H1 (cell line): Measurements from ENCODE around the gene MRPS18B. TPM values are rescaled to one million over a fixed set of nuclear protein-coding genes. Genes with fewer than 3 reads are reported as not detected.

Experiments used
- CTCF ChIA-PET: fragments of 300-600 bp; sonication (Branson Sonifier 250); formaldehyde crosslinking; loops from one replicate; lab custom pipeline; 2021; ENCODE audit not compliant: partially characterized antibody; lab: Charles Lee
- POLR2A ChIA-PET: fragments of 300-600 bp; sonication (Branson Sonifier 250); formaldehyde crosslinking; loops from one replicate; lab custom pipeline; 2021; ENCODE audit warnings: inconsistent platforms; ENCODE audit not compliant: partially characterized antibody; lab: Charles Lee
- DNase-seq, 2 experiments: peaks; one replicate each; pipeline versions ENCODE4 v3.0.0 to v3.0.0-alpha.2; 2010 to 2022; ENCODE audit warnings: low spot score in 2 of 2, low read depth in 1 of 2, mixed read lengths in 1 of 2
- FAIRE-seq: peaks from 2 replicates; lab custom pipeline; 2011; peaks lifted over from hg19 to GRCh38; lab: Jason Lieb, UNC
- H2AFZ ChIP-seq: 2 replicates; pipeline ENCODE4 v1.8.1; 2012; ENCODE audit warnings: low read length, inconsistent platforms
- H2AK5ac ChIP-seq: 2 replicates; pipeline ENCODE4 v1.6.1; 2013; ENCODE audit warnings: low read depth, low read length
- H2BK120ac ChIP-seq: replicated peaks from 2 replicates; pipeline ENCODE3; 2013; ENCODE audit warnings: low read depth, low read length, inconsistent platforms
- H2BK12ac ChIP-seq: 2 replicates; pipeline ENCODE4 v1.6.1; 2013; ENCODE audit warnings: low read depth, low read length
- H2BK15ac ChIP-seq: 2 replicates; pipeline ENCODE4 v1.6.1; 2013; ENCODE audit warnings: low read length
- H2BK20ac ChIP-seq: 2 replicates; pipeline ENCODE4 v1.6.1; 2013; ENCODE audit warnings: low read length
- H2BK5ac ChIP-seq: 2 replicates; pipeline ENCODE4 v1.6.1; 2013; ENCODE audit warnings: low read depth, low read length
- H3K14ac ChIP-seq: 2 replicates; pipeline ENCODE4 v1.6.1; 2013; ENCODE audit warnings: inconsistent platforms; ENCODE audit not compliant: insufficient read length
- H3K18ac ChIP-seq: 2 replicates; pipeline ENCODE4 v1.6.1; 2013; ENCODE audit warnings: low read length; ENCODE audit errors: extremely low read depth
- H3K23ac ChIP-seq: 2 replicates; pipeline ENCODE4 v1.6.1; 2013; ENCODE audit warnings: inconsistent platforms; ENCODE audit not compliant: insufficient read length
- H3K23me2 ChIP-seq: 2 replicates; pipeline ENCODE4 v1.6.1; 2013; ENCODE audit warnings: low read depth, low read length
- H3K27ac ChIP-seq: 2 replicates; pipeline ENCODE4 v1.6.1; 2011; ENCODE audit warnings: low read depth, low read length, inconsistent platforms
- H3K27me3 ChIP-seq, 4 experiments: replicated peaks in 1 of 4; 1 replicate in 1 of 4; 2 replicates in 3 of 4; pipeline versions ENCODE4 v1.6.1 to v1.8.1; 2011 to 2013; ENCODE audit warnings: low read length in 3 of 4, mild to moderate bottlenecking in 3 of 4, inconsistent platforms in 2 of 4, mixed read lengths in 2 of 4, moderate library complexity in 1 of 4; ENCODE audit not compliant: control insufficient read depth in 3 of 4, insufficient read depth in 3 of 4; ENCODE audit errors: extremely low read depth in 1 of 4
- H3K36me3 ChIP-seq, 4 experiments: 2 replicates each; pipeline versions ENCODE4 v1.6.1 to v1.8.1; 2011 to 2013; ENCODE audit warnings: mild to moderate bottlenecking in 4 of 4, low read length in 3 of 4, moderate library complexity in 2 of 4, control low read depth in 1 of 4, inconsistent platforms in 1 of 4; ENCODE audit not compliant: insufficient read depth in 4 of 4, control insufficient read depth in 2 of 4
- H3K4ac ChIP-seq: replicated peaks from 2 replicates; pipeline ENCODE3; 2013; ENCODE audit warnings: low read length, low read depth, mixed read lengths, inconsistent platforms; ENCODE audit not compliant: insufficient read length
- H3K4me1 ChIP-seq, 4 experiments: replicated peaks in 1 of 4; 1 replicate in 1 of 4; 2 replicates in 3 of 4; pipeline versions ENCODE4 v1.6.1 to v1.8.1; 2011 to 2013; ENCODE audit warnings: low read length in 3 of 4, inconsistent platforms in 2 of 4, mixed read lengths in 1 of 4; ENCODE audit not compliant: insufficient read depth in 4 of 4, control insufficient read depth in 3 of 4
- H3K4me2 ChIP-seq, 2 experiments: 2 replicates each; pipeline versions ENCODE4 v1.6.1 to v1.8.1; 2011 to 2013; ENCODE audit warnings: low read depth in 2 of 2, low read length in 2 of 2, control low read depth in 1 of 2, inconsistent platforms in 1 of 2, mild to moderate bottlenecking in 1 of 2; ENCODE audit not compliant: insufficient read depth in 1 of 2
- H3K4me3 ChIP-seq, 4 experiments: fragments of 200-600, 300-600 bp in 1 of 4; sonication (generic), shearing (Covaris generic), sonication (Bioruptor Twin) in 1 of 4; 2 replicates each; pipeline versions ENCODE4 v1.5.1 to v1.8.1; 2011 to 2016; ENCODE audit warnings: low read length in 4 of 4, low read depth in 3 of 4, control low read depth in 2 of 4, inconsistent platforms in 2 of 4, mild to moderate bottlenecking in 2 of 4, mixed read lengths in 1 of 4, moderate library complexity in 1 of 4; ENCODE audit not compliant: insufficient read depth in 2 of 4; ENCODE audit errors: extremely low read depth in 1 of 4
- H3K56ac ChIP-seq: replicated peaks from 2 replicates; pipeline ENCODE3; 2013; ENCODE audit warnings: low read depth, mild to moderate bottlenecking, mixed read lengths, low read length, inconsistent platforms; ENCODE audit not compliant: insufficient read length
- H3K79me1 ChIP-seq: 2 replicates; pipeline ENCODE4 v1.6.1; 2013; ENCODE audit warnings: low read depth, low read length, control low read depth
- H3K79me2 ChIP-seq, 2 experiments: 2 replicates each; pipeline versions ENCODE4 v1.6.1 to v1.8.1; 2012 to 2013; ENCODE audit warnings: low read length in 2 of 2, mild to moderate bottlenecking in 2 of 2, inconsistent platforms in 1 of 2; ENCODE audit not compliant: insufficient read depth in 2 of 2, control insufficient read depth in 1 of 2
- H3K9ac ChIP-seq, 4 experiments: replicated peaks in 1 of 4; 1 replicate in 1 of 4; 2 replicates in 3 of 4; pipeline versions ENCODE4 v1.6.1 to v1.8.1; 2011 to 2013; ENCODE audit warnings: low read depth in 3 of 4, low read length in 3 of 4, control low read depth in 2 of 4, mild to moderate bottlenecking in 2 of 4, moderate library complexity in 2 of 4, inconsistent platforms in 1 of 4; ENCODE audit errors: extremely low read depth in 1 of 4
- H3K9me3 ChIP-seq, 2 experiments: 2 replicates each; pipeline versions ENCODE4 v1.6.1 to v1.8.1; 2012 to 2013; ENCODE audit warnings: mild to moderate bottlenecking in 2 of 2, moderate library complexity in 2 of 2, control low read depth in 1 of 2, inconsistent platforms in 1 of 2, low read depth in 1 of 2, low read length in 1 of 2, mixed read lengths in 1 of 2; ENCODE audit not compliant: insufficient read depth in 2 of 2
- H4K20me1 ChIP-seq, 2 experiments: replicated peaks in 1 of 2; 2 replicates each; pipeline versions ENCODE3 to v1.8.1; 2011 to 2013; ENCODE audit warnings: inconsistent platforms in 2 of 2, low read length in 2 of 2, mild to moderate bottlenecking in 1 of 2; ENCODE audit not compliant: insufficient read depth in 2 of 2, control insufficient read depth in 1 of 2
- H4K5ac ChIP-seq: 2 replicates; pipeline ENCODE4 v1.6.1; 2013; ENCODE audit warnings: low read length, low read depth, mixed read lengths, inconsistent platforms; ENCODE audit not compliant: insufficient read length
- H4K8ac ChIP-seq: 2 replicates; pipeline ENCODE4 v1.8.0; 2013; ENCODE audit warnings: mild to moderate bottlenecking, moderate library complexity, low read length, inconsistent platforms; ENCODE audit not compliant: insufficient read depth; ENCODE audit errors: extremely low read depth
- H4K91ac ChIP-seq: replicated peaks from 2 replicates; pipeline ENCODE3; 2013; ENCODE audit warnings: low read length, mixed read lengths, inconsistent platforms; ENCODE audit not compliant: insufficient read length
- BCL11A ChIP-seq, 2 experiments: IDR thresholded peaks; one replicate each; pipeline ENCODE4 v1.6.1; 2011; ENCODE audit warnings: low read depth in 2 of 2, low read length in 2 of 2, mild to moderate bottlenecking in 2 of 2
- BRCA1 ChIP-seq: IDR thresholded peaks from 2 replicates; pipeline ENCODE4 v1.6.1; 2012; ENCODE audit warnings: low read depth, low read length, improper control_type of control experiment
- CHD1 ChIP-seq: IDR thresholded peaks from 2 replicates; pipeline ENCODE4 v1.6.1; 2012; ENCODE audit warnings: low read depth, low read length, improper control_type of control experiment
- EZH2 ChIP-seq: fragments of 200-600 bp; sonication (generic); IDR thresholded peaks from 2 replicates; pipeline ENCODE4 v1.7.1; 2012; ENCODE audit warnings: low read depth, mild to moderate bottlenecking, moderate library complexity, low read length, inconsistent platforms; ENCODE audit not compliant: severe bottlenecking
- JUND ChIP-seq: IDR thresholded peaks from 2 replicates; pipeline ENCODE4 v1.6.1; 2011; ENCODE audit warnings: mild to moderate bottlenecking, improper control_type of control experiment, low read length
- KDM1A ChIP-seq: fragments of 200-600, 300-600 bp; sonication (generic); IDR thresholded peaks from 2 replicates; pipeline ENCODE4 v1.7.1; 2016; ENCODE audit warnings: mild to moderate bottlenecking, low read length, borderline replicate concordance
- MAFK ChIP-seq: IDR thresholded peaks from 2 replicates; pipeline ENCODE4 v1.6.1; 2012; ENCODE audit warnings: low read depth, mild to moderate bottlenecking, improper control_type of control experiment, low read length
- NANOG ChIP-seq: IDR thresholded peaks from 2 replicates; pipeline ENCODE4 v1.6.1; 2011; ENCODE audit warnings: low read length, low read depth, mild to moderate bottlenecking, inconsistent platforms; ENCODE audit not compliant: insufficient read depth, poor library complexity, severe bottlenecking
- TAF7 ChIP-seq: optimal IDR thresholded peaks from 2 replicates; pipeline ENCODE3; 2011; ENCODE audit warnings: low read depth, mild to moderate bottlenecking, inconsistent platforms, low read length, moderate library complexity, borderline replicate concordance
- WGBS, 2 experiments: shearing (Covaris generic) in 1 of 2; methylation state at CpG; one replicate each; pipeline versions ENCODE4 v1.1.6 to v1.1.7; 2013 to 2015; ENCODE audit warnings: low lambda C conversion rate in 2 of 2, mixed read lengths in 2 of 2, inconsistent platforms in 1 of 2, low coverage in 1 of 2, missing lambda C conversion rate in 1 of 2; ENCODE audit not compliant: insufficient replicate concordance in 2 of 2, insufficient coverage in 1 of 2, insufficient read length in 1 of 2; ENCODE audit errors: extremely low coverage in 1 of 2, missing lambda C conversion rate in 1 of 2; 5-methylcytosine and 5-hydroxymethylcytosine counted together
- polyA plus RNA-seq, 7 experiments: library from polyadenylated mRNA; depleted of rRNA in 3 of 7; stranded (reverse) in 5 of 7; unstranded in 2 of 7; fragments of >200 nt in 5 of 7; fragments of 200-250 nt in 2 of 7; gene quantifications; 1 replicate in 5 of 7; 2 replicates in 1 of 7; 4 replicates in 1 of 7; pipeline versions ENCODE4 v1.2.1 to v1.2.3, GENCODE V29; 2011 to 2013; ENCODE audit warnings: missing spikeins in 2 of 7, mixed read lengths in 2 of 7
- total RNA-seq: library from RNA; stranded (reverse); fragmentation: NEBNext Ultra II Directional; extraction: Animal tissue kit (Norgen Biotek cat#: 25700); gene quantifications from 2 replicates; pipeline ENCODE4 v1.2.1, GENCODE V29; 2021
- TF ChIP-seq, protein P1 (sequence below): IDR thresholded peaks from 2 replicates; pipeline ENCODE4 v1.6.1; 2012; ENCODE audit warnings: inconsistent platforms
- TF ChIP-seq, protein P2 (sequence below): IDR thresholded peaks from 2 replicates; pipeline ENCODE4 v1.6.1; 2012; ENCODE audit warnings: low read length, inconsistent platforms

MRPS18B gene
- total and polyA plus RNA-seq, 2 of the 8 experiments (the other 6 are each of a cell fraction or from before 2014, with no cell fraction given) = 57.8 to 83.3 TPM

DNA sequence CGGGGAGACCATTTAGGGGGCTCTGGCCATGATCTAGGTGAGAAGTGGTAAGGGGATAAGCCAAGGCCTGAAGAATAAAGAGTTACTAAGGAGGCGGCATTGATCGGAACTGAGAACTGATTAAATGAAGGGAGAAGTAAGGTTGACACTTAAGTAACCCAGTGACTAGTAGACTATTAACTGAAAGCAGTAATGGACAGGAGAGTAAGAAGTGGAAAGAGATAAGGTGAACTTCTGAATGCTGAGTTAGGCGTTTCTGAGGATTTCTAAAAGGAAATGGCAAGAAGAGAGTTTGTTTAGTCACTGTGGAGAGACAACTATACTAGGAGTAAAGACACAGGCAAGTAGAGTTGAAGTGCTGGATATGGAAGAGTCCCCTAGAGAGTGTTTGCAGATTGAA is 44.5 kb upstream of the MRPS18B start:
- Histone ChIP-seq H2BK15ac (no peak overlapping the region), H3K56ac (no peak overlapping the region), H4K91ac (no peak overlapping the region), H2BK5ac (no peak overlapping the region), H2BK20ac (no peak overlapping the region), H3K23ac (no peak overlapping the region), H3K27ac (no peak overlapping the region), H2BK120ac (no peak overlapping the region), H4K20me1 (peaks cover 0 to 23% of the 10 kb centered on the region in 2 experiments), H2BK12ac (no peak overlapping the region), H2AK5ac (no peak overlapping the region), H3K4me2 (peak overlapping the region; percentile 30 to 91; a peak in 2 of 4 replicates), H3K9me3 (no peaks in the 10 kb centered on the region), H3K14ac (no peak overlapping the region), H3K4me3 (no peak overlapping the region), H2AFZ (no peak overlapping the region), H3K27me3 (no peaks in the 10 kb centered on the region), H3K79me2 (peaks cover 23 to 49% of the 10 kb centered on the region in 2 experiments), H3K9ac (peak overlapping the region in 1 of 4 experiments; percentile 1; a peak in 1 of 7 replicates), H4K5ac (no peak overlapping the region), H3K23me2 (peaks cover 9% of the 10 kb centered on the region; the same call in 1 of the 2 replicates), H3K36me3 (peaks cover 10 to 25% (median 16%) of the 10 kb centered on the region in 4 experiments; a peak in 7 of 8 replicates), H3K4me1 (peaks cover 0 to 4% (median 2%) of the 10 kb centered on the region in 4 experiments; a peak in 5 of 7 replicates), H3K79me1 (peaks cover 17% of the 10 kb centered on the region), H3K4ac (no peak overlapping the region), H4K8ac (no peak overlapping the region), H3K18ac (no peak overlapping the region)
- WGBS, 2 experiments = 66% methylated on average over 4 of the region's 4 CpGs; no CpG with 5 or more reads in 1 of the 2 experiments
- ChIA-PET CTCF (interaction anchor here (1.0 to 1.6 kb wide), 2 partner anchors 24 to 556 kb away, joined by 3 to 10 read pairs; no protein-coding TSS in a partner anchor), POLR2A (interaction anchor here (0.8 to 27.0 kb wide), 8 partner anchors 10 to 45 kb away, joined by 3 to 712 read pairs (median 6); partner anchors contain the start of genes GNL1 and MRPS18B)
- DNase-seq = no peak
- FAIRE-seq = no peak
- TF ChIP-seq NANOG (no peak), MAFK (no peak), TAF7 (no peak), KDM1A (no peak), JUND (no peak), BCL11A (IDR thresholded peaks at IDR 0.05; ENCODE audit: low read depth in 2 of 2, low read length in 2 of 2) (no peak), EZH2 (no peak), CHD1 (no peak), BRCA1 (no peak)
- TF ChIP-seq, protein P1, sequence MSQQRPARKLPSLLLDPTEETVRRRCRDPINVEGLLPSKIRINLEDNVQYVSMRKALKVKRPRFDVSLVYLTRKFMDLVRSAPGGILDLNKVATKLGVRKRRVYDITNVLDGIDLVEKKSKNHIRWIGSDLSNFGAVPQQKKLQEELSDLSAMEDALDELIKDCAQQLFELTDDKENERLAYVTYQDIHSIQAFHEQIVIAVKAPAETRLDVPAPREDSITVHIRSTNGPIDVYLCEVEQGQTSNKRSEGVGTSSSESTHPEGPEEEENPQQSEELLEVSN = no peak
- TF ChIP-seq, protein P2, sequence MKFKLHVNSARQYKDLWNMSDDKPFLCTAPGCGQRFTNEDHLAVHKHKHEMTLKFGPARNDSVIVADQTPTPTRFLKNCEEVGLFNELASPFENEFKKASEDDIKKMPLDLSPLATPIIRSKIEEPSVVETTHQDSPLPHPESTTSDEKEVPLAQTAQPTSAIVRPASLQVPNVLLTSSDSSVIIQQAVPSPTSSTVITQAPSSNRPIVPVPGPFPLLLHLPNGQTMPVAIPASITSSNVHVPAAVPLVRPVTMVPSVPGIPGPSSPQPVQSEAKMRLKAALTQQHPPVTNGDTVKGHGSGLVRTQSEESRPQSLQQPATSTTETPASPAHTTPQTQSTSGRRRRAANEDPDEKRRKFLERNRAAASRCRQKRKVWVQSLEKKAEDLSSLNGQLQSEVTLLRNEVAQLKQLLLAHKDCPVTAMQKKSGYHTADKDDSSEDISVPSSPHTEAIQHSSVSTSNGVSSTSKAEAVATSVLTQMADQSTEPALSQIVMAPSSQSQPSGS = no peak
